Neutrophil (primary cell): ENCODE data around the gene MARCHF3.
"Not testable (repeated sequence)": the region's sequence is repeated elsewhere in the genome, so short reads cannot be mapped to it uniquely, and the experiment has no call there.

Source experiments
- H3K27ac ChIP-seq: fragments of 200-600 bp; sonication (generic); 2 replicates; pipeline ENCODE4 v1.5.1; 2016; ENCODE audit warnings: mild to moderate bottlenecking, moderate library complexity
- H3K27me3 ChIP-seq: fragments of 200-600 bp; sonication (generic); 2 replicates; pipeline ENCODE4 v1.6.0; 2016; ENCODE audit warnings: mild to moderate bottlenecking
- H3K36me3 ChIP-seq: fragments of 200-600 bp; sonication (generic); 2 replicates; pipeline ENCODE4 v1.5.1; 2017
- H3K4me1 ChIP-seq, 2 experiments: fragments of 200-600 bp in 1 of 2; sonication (generic) in 1 of 2; 1 replicate in 1 of 2; 2 replicates in 1 of 2; pipeline versions ENCODE4 v1.5.1 to v1.6.1; 2013 to 2016; ENCODE audit warnings: low read depth in 1 of 2, low read length in 1 of 2, mild to moderate bottlenecking in 1 of 2, moderate library complexity in 1 of 2; ENCODE audit not compliant: control insufficient read depth in 1 of 2, insufficient read depth in 1 of 2
- H3K4me3 ChIP-seq, 2 experiments: fragments of 200-600 bp in 1 of 2; sonication (generic) in 1 of 2; 1 replicate in 1 of 2; 2 replicates in 1 of 2; pipeline ENCODE4 v1.5.1; 2013 to 2016; ENCODE audit warnings: low read depth in 1 of 2, low read length in 1 of 2, mild to moderate bottlenecking in 1 of 2, moderate library complexity in 1 of 2
- H3K9me3 ChIP-seq: fragments of 200-600 bp; sonication (generic); 2 replicates; pipeline ENCODE4 v1.5.1; 2016
- TF ChIP-seq, protein P1 (sequence below): fragments of 200-600 bp; sonication (generic); IDR thresholded peaks from 2 replicates; pipeline ENCODE4 v1.5.1; 2016; ENCODE audit warnings: antibody characterized with exemption

MARCHF3 gene

GRCh38 chr5:127009784-127010183 lies 20.6 kb downstream of the MARCHF3 start:
- H3K4me3 ChIP-seq = no peak overlapping the region
- TF ChIP-seq, protein P1, sequence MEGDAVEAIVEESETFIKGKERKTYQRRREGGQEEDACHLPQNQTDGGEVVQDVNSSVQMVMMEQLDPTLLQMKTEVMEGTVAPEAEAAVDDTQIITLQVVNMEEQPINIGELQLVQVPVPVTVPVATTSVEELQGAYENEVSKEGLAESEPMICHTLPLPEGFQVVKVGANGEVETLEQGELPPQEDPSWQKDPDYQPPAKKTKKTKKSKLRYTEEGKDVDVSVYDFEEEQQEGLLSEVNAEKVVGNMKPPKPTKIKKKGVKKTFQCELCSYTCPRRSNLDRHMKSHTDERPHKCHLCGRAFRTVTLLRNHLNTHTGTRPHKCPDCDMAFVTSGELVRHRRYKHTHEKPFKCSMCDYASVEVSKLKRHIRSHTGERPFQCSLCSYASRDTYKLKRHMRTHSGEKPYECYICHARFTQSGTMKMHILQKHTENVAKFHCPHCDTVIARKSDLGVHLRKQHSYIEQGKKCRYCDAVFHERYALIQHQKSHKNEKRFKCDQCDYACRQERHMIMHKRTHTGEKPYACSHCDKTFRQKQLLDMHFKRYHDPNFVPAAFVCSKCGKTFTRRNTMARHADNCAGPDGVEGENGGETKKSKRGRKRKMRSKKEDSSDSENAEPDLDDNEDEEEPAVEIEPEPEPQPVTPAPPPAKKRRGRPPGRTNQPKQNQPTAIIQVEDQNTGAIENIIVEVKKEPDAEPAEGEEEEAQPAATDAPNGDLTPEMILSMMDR = no peak
- H3K9me3 ChIP-seq = no peaks in the 10 kb centered on the region
- H3K4me1 ChIP-seq = no peaks in the 10 kb centered on the region
- H3K36me3 ChIP-seq = no peaks in the 10 kb centered on the region
- H3K27ac ChIP-seq = no peak overlapping the region
- H3K27me3 ChIP-seq = no peaks in the 10 kb centered on the region

DNA sequence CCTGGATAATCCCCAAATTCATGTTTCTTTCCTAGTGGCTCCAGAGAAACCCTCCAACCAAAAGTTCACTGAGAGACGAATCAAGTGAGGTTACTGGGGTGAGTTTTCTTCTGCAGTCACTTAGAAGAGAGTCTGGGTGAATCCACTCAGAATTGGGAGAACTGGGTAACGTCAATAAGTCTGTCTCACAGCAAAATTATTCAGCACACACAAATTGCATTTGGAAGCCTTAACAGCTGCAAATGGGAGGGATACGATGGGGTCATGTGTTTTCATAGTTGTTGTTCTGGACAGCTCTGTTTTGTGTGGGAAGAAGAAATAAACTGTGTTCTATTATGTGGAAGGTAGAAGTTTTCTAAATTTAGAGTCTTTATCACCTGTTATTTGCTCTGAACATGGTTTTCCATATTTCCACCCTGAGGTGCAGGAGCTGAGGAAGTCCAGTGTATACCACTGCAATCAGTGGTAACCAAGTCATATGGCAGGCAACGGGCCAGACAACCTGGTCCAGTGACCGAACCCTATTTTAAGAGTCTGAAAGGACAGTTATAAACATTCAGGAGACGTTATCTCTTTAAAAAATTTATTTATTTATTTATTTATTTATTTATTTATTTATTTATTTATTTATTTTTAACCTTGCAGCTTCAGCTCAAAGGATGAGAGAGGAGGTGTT lies 21.9 kb downstream of the MARCHF3 start:
- no peak overlapping the region for H3K27ac ChIP-seq

DNA sequence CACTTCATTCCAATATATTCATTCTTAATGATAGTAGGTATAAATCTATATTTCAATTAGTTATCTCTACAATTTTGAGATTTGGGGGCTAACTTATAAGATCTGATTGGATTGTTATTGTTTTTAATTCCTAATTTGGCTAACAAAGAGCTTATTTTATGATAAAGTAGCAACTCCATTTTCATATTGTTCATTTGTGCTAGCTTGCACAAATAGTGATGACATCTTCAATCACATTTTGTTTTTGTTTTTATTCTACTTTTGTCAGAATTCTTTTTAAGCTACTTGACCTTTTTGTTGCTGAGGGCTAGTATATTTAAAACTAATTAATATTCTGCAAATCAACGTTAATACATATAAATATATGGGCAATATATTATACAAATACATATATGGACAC lies 22.8 kb downstream of the MARCHF3 start:
- H3K9me3 ChIP-seq = no peaks in the 10 kb centered on the region
- TF ChIP-seq, protein P1 = no peak
- H3K27ac ChIP-seq = no peak overlapping the region

More for the DNA sequence above, 21.9 kb downstream of the MARCHF3 start:
- no peaks in the 10 kb centered on the region for H3K27me3 ChIP-seq
- no peak overlapping the region for H3K4me3 ChIP-seq
- no peaks in the 10 kb centered on the region for H3K36me3 ChIP-seq
- TF ChIP-seq, protein P1 = no peak
- no peaks in the 10 kb centered on the region for H3K4me1 ChIP-seq
- no peaks in the 10 kb centered on the region for H3K9me3 ChIP-seq

DNA sequence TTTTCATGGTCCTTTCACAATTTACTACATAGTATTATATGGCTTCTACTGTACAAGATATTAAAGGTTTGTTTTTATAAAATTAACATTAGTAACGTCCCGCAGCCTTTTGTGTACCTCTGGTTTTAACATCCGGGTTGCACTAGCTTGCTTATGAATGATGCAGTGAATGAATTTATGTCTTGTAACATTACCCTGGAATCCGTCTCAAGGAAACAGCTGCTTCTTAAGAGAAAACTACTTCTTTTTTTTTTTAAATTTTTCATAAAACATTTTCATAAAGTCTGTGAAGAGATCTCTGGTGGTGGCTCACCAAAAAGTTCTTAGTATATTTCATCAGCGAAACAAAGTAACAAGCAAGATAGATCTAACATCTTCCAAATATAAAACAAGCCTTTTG lies 23.6 kb downstream of the MARCHF3 start:
- Histone ChIP-seq H3K9me3 (no peaks in the 10 kb centered on the region), H3K4me3 (no peak overlapping the region), H3K36me3 (no peaks in the 10 kb centered on the region), H3K4me1 (no peaks in the 10 kb centered on the region), H3K27me3 (no peaks in the 10 kb centered on the region), H3K27ac (no peak overlapping the region)
- TF ChIP-seq, protein P1 = no peak

More for the DNA sequence above, 22.8 kb downstream of the MARCHF3 start:
- no peaks in the 10 kb centered on the region for H3K4me1 ChIP-seq
- no peaks in the 10 kb centered on the region for H3K27me3 ChIP-seq
- H3K36me3 ChIP-seq = no peaks in the 10 kb centered on the region
- H3K4me3 ChIP-seq = no peak overlapping the region

DNA sequence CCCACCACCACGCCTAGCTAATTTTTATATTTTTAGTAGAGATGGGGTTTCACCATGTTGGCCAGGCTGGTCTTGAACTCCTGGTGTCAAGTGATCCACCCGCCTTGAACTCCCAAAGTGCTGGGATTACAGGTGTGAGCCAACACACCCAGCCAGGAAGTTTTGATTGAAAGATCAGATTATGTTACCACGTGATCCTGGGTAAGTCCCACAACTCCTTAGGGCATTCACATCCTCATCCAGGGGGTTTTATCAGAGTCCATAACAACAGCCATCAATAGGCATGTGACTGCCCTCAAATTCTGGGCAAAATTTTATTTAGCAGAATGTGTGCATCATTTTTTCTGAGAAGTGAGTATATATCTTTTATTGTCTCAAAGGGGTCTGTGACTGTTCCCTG lies 25.1 kb downstream of the MARCHF3 start:
- not testable (repeated sequence) for H3K4me3 ChIP-seq, H3K9me3 ChIP-seq, H3K36me3 ChIP-seq, H3K27me3 ChIP-seq, H3K27ac ChIP-seq, H3K4me1 ChIP-seq

DNA sequence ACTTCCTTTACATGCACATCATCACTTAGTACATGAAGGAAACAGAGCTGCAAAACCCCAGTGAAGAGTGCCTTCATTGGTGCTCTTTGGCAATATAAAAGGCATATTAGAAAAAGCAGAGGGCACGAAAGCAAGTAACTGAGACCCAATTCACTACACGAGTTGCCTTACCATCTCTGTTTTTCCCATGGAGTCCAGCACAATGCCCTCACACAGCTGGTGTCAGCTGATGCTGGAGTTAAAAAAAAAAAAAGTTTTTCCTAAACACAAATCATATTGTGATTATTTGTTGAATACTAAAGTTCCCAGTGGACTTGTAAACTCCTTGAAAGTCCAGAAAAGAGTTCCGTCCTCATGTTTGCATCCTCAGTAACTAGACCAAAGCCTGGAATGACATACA lies 25.6 kb downstream of the MARCHF3 start:
- Histone ChIP-seq H3K27me3 (no peaks in the 10 kb centered on the region), H3K36me3 (no peaks in the 10 kb centered on the region), H3K4me3 (no peak overlapping the region), H3K4me1 (no peaks in the 10 kb centered on the region), H3K27ac (no peak overlapping the region), H3K9me3 (no peaks in the 10 kb centered on the region)
- TF ChIP-seq, protein P1 = no peak
